Stimulated activated naive CD8-positive, alpha-beta T cell treated with anti-CD3 and anti-CD28 coated beads, Interleukin-15, Interleukin-2, amounts not matched to agents 100 ng/mL and 50 ng/mL, for 24 hours (primary cell): ENCODE results near the gene SHISAL2A.

Experiments
- H3K27ac Mint-ChIP-seq: one replicate; pipeline ENCODE4 v1.8.0; 2021; ENCODE audit warnings: mild to moderate bottlenecking, mixed read lengths
- H3K27me3 Mint-ChIP-seq: one replicate; pipeline ENCODE4 v1.8.0; 2021; ENCODE audit warnings: mixed read lengths
- H3K36me3 Mint-ChIP-seq: one replicate; pipeline ENCODE4 v1.8.0; 2021; ENCODE audit warnings: low read depth, mixed read lengths
- H3K4me1 Mint-ChIP-seq: one replicate; pipeline ENCODE4 v1.8.0; 2021; ENCODE audit warnings: low read depth, mixed read lengths
- H3K4me3 Mint-ChIP-seq: one replicate; pipeline ENCODE4 v1.8.0; 2021; ENCODE audit warnings: mild to moderate bottlenecking, mixed read lengths
- H3K9me3 Mint-ChIP-seq: one replicate; pipeline ENCODE4 v1.8.0; 2021; ENCODE audit warnings: mixed read lengths

The SHISAL2A gene

GRCh38 chr1:52660807-52661206, 27.8 kb downstream of the SHISAL2A start:
- no peaks in the 10 kb centered on the region for H3K9me3 Mint-ChIP-seq
- H3K4me1 Mint-ChIP-seq = peaks cover 34% of the 10 kb centered on the region
- H3K27ac Mint-ChIP-seq = peak overlapping the region; percentile 57
- H3K36me3 Mint-ChIP-seq = peaks cover 10% of the 10 kb centered on the region
- H3K4me3 Mint-ChIP-seq = no peak overlapping the region
- no peaks in the 10 kb centered on the region for H3K27me3 Mint-ChIP-seq

GRCh38 chr1:52662645-52663313, 29.8 kb downstream of the SHISAL2A start:
- no peak overlapping the region for H3K4me3 Mint-ChIP-seq
- peak overlapping the region; percentile 7 for H3K27ac Mint-ChIP-seq
- peaks cover 27% of the 10 kb centered on the region for H3K4me1 Mint-ChIP-seq
- H3K36me3 Mint-ChIP-seq = peaks cover 4% of the 10 kb centered on the region
- H3K27me3 Mint-ChIP-seq = no peaks in the 10 kb centered on the region
- no peaks in the 10 kb centered on the region for H3K9me3 Mint-ChIP-seq

GRCh38 chr1:52663716-52664115, 30.7 kb downstream of the SHISAL2A start:
- Mint-ChIP-seq H3K4me3 (no peak overlapping the region), H3K9me3 (no peaks in the 10 kb centered on the region), H3K36me3 (peaks cover 4% of the 10 kb centered on the region), H3K27me3 (no peaks in the 10 kb centered on the region), H3K4me1 (peaks cover 21% of the 10 kb centered on the region), H3K27ac (no peak overlapping the region)

DNA sequence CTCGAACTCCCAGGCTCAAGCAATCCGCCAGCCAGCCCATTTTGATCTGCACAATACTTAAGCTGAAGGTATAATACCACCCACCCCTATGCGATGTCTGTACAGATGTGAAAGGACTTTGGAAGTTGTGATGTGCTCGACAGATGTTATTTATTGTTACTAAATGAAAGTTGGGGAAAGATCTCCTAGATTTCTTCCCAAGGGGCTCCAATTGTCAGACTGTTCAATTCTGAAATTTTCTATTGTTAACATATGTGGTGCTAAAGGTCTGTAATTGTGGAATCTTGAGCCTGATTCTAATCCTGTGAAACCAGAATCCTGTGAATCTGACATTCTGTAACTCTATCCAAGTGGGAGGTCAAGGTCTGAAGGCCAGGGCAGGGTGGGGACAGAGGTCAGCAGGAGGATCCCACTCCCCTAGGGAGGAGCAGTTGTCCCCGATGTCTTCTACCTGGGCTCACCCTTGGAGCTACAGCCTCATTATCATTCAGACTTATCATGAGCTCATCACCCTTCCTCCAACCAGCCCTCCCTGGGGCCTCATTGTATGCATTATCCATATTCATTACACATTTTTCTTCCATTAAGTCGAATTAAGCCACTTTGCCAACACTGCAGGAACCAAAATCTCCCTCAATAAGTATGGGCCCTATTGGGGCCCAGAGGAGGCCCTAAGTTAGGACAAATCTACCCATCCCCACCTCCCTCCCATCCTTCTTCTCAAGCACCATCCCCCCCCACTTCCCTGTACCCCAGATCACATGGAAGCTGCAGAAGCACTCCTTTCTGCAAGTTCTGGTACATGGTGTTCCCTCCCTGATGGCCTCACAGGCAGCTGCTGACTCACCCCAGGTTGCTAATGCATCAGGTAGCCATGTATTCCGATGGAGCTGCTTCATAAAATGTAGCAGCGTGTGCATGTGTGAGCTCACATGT, 32.3 kb downstream of the SHISAL2A start:
- peaks cover 10% of the 10 kb centered on the region for H3K4me1 Mint-ChIP-seq
- no peak overlapping the region for H3K4me3 Mint-ChIP-seq
- peaks cover 4% of the 10 kb centered on the region for H3K36me3 Mint-ChIP-seq
- no peaks in the 10 kb centered on the region for H3K9me3 Mint-ChIP-seq
- H3K27ac Mint-ChIP-seq = no peak overlapping the region
- no peaks in the 10 kb centered on the region for H3K27me3 Mint-ChIP-seq

- peaks cover 8% of the 10 kb centered on the region for H3K4me1 Mint-ChIP-seq
- no peaks in the 10 kb centered on the region for H3K27me3 Mint-ChIP-seq
- no peak overlapping the region for H3K27ac Mint-ChIP-seq
- H3K4me3 Mint-ChIP-seq = no peak overlapping the region
- H3K36me3 Mint-ChIP-seq = peaks cover 7% of the 10 kb centered on the region
- no peaks in the 10 kb centered on the region for H3K9me3 Mint-ChIP-seq
These were observed 34.3 kb downstream of the SHISAL2A start for GRCh38 chr1:52667290-52667689.

DNA sequence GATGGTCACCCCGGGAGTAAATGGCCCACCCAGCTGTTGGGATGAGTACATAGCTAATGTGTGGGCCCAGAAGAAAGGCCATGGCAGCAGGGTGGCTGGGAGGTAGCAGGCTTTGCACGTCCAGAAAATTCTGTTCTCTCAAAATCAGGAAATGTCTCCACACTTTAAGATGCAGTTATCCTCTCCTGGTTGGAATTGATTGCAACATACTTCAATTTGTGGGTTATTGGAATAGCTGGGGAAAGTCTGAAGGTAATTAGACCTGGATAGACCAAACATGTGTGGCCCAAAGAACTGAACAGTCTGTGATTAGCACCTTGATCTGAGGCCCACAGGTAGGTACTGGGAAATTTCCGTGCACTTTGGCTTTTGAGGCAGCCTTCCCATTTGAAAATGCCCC, 35.0 kb downstream of the SHISAL2A start:
- Mint-ChIP-seq H3K4me1 (peaks cover 8% of the 10 kb centered on the region), H3K36me3 (peaks cover 7% of the 10 kb centered on the region), H3K9me3 (no peaks in the 10 kb centered on the region), H3K27me3 (no peaks in the 10 kb centered on the region), H3K4me3 (no peak overlapping the region), H3K27ac (no peak overlapping the region)

- H3K27ac Mint-ChIP-seq = no peak overlapping the region
- H3K4me3 Mint-ChIP-seq = no peak overlapping the region
- peaks cover 6% of the 10 kb centered on the region for H3K36me3 Mint-ChIP-seq
- no peaks in the 10 kb centered on the region for H3K9me3 Mint-ChIP-seq
- peaks cover 8% of the 10 kb centered on the region for H3K4me1 Mint-ChIP-seq
- H3K27me3 Mint-ChIP-seq = no peaks in the 10 kb centered on the region
These were observed 35.7 kb downstream of the SHISAL2A start for GRCh38 chr1:52668711-52669110.

DNA sequence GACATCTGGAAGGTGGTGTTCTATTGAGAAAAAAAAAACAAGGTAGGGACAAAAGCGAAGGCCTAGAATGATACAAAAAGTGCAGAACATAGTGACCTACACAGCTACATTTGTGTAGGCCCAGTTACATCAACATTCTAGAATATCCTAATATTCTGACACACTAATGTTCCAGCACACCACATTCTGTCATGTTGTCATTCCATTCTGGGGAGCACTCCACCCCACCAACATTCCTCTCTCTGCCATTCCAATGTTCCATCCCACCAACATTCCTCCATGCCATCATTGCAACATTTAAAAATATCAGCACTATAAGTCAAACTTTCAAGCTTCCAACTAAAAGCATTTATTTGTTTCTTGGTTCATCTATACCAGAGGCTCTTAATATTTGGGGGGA, 36.7 kb downstream of the SHISAL2A start:
- Mint-ChIP-seq H3K4me3 (no peak overlapping the region), H3K27ac (no peak overlapping the region), H3K36me3 (peaks cover 4% of the 10 kb centered on the region)

GRCh38 chr1:52670604-52671003, 37.6 kb downstream of the SHISAL2A start:
- Mint-ChIP-seq H3K36me3 (peaks cover 4% of the 10 kb centered on the region), H3K4me3 (no peak overlapping the region), H3K27me3 (no peaks in the 10 kb centered on the region), H3K4me1 (peaks cover 14% of the 10 kb centered on the region), H3K27ac (no peak overlapping the region), H3K9me3 (no peaks in the 10 kb centered on the region)

More for the DNA sequence above, 36.7 kb downstream of the SHISAL2A start:
- peaks cover 11% of the 10 kb centered on the region for H3K4me1 Mint-ChIP-seq
- no peaks in the 10 kb centered on the region for H3K9me3 Mint-ChIP-seq
- H3K27me3 Mint-ChIP-seq = no peaks in the 10 kb centered on the region

GRCh38 chr1:52672946-52673345, 40.0 kb downstream of the SHISAL2A start:
- no peak overlapping the region for H3K4me3 Mint-ChIP-seq
- no peak overlapping the region for H3K27ac Mint-ChIP-seq
- peaks cover 14% of the 10 kb centered on the region for H3K4me1 Mint-ChIP-seq
- no peaks in the 10 kb centered on the region for H3K27me3 Mint-ChIP-seq
- H3K9me3 Mint-ChIP-seq = no peaks in the 10 kb centered on the region
- peaks cover 4% of the 10 kb centered on the region for H3K36me3 Mint-ChIP-seq

- Mint-ChIP-seq H3K9me3 (no peaks in the 10 kb centered on the region), H3K27me3 (no peaks in the 10 kb centered on the region), H3K36me3 (peaks cover 4% of the 10 kb centered on the region), H3K4me3 (no peak overlapping the region), H3K27ac (no peak overlapping the region), H3K4me1 (peaks cover 14% of the 10 kb centered on the region)
These were observed 40.5 kb downstream of the SHISAL2A start for GRCh38 chr1:52673513-52673912.

GRCh38 chr1:52674497-52675384, 41.8 kb downstream of the SHISAL2A start:
- no peak overlapping the region for H3K4me3 Mint-ChIP-seq
- peaks cover 4% of the 10 kb centered on the region for H3K36me3 Mint-ChIP-seq
- H3K27me3 Mint-ChIP-seq = no peaks in the 10 kb centered on the region
- no peaks in the 10 kb centered on the region for H3K9me3 Mint-ChIP-seq
- peaks cover 14% of the 10 kb centered on the region for H3K4me1 Mint-ChIP-seq
- H3K27ac Mint-ChIP-seq = no peak overlapping the region

- Mint-ChIP-seq H3K9me3 (no peaks in the 10 kb centered on the region), H3K36me3 (no peaks in the 10 kb centered on the region), H3K4me3 (no peak overlapping the region), H3K4me1 (peaks cover 6% of the 10 kb centered on the region), H3K27me3 (no peaks in the 10 kb centered on the region), H3K27ac (no peak overlapping the region)
These were observed 43.4 kb downstream of the SHISAL2A start for GRCh38 chr1:52676249-52676903.

- Mint-ChIP-seq H3K4me1 (peaks cover 6% of the 10 kb centered on the region), H3K27me3 (no peaks in the 10 kb centered on the region), H3K36me3 (no peaks in the 10 kb centered on the region), H3K27ac (no peak overlapping the region), H3K4me3 (no peak overlapping the region), H3K9me3 (no peaks in the 10 kb centered on the region)
These were observed 44.3 kb downstream of the SHISAL2A start for GRCh38 chr1:52677076-52677806.
